HepG2 (cell line): ENCODE measurements around the gene KCNQ5. TPM values are rescaled to one million over a fixed set of nuclear protein-coding genes. Genes with fewer than 3 reads are reported as not detected.

ENCODE experiments used
- ATAC-seq: fragments of 200-7000 bp; cut with Tn5 transposase; 3 replicates; pipeline ENCODE4 v1.9.1; 2020; ENCODE audit warnings: mild to moderate bottlenecking, moderate library complexity
- BruUV-seq: library from RNA; stranded (reverse); fragments of 400-500 nt; replicated peaks from 2 replicates; lab custom pipeline; 2021; lab: Mats Ljungman, UMichigan
- CTCF ChIA-PET: fragments of 300-600 bp; formaldehyde crosslinking; extraction: SDS; loops from one replicate; lab custom pipeline; 2021; ENCODE audit warnings: low total read pairs, inconsistent platforms, low intra/inter-chr PET ratio; lab: Yijun Ruan, JAX
- POLR2A ChIA-PET: fragments of 350-600 bp; sonication (Branson Sonifier 250); formaldehyde crosslinking; loops from one replicate; lab custom pipeline; 2020; ENCODE audit warnings: antibody characterized with exemption, inconsistent platforms; lab: Yijun Ruan, JAX
- DNase-seq: peaks from one replicate; pipeline ENCODE4 v3.0.0-alpha.2; 2015; ENCODE audit warnings: low spot score
- FAIRE-seq: peaks from 3 replicates; lab custom pipeline; 2011; peaks lifted over from hg19 to GRCh38; lab: Jason Lieb, UNC
- H2AFZ ChIP-seq: one replicate; pipeline ENCODE4 v1.6.1; 2011; ENCODE audit warnings: low read length, inconsistent platforms
- H3K27ac ChIP-seq: fragments of 300-600 bp; 3 replicates; pipeline ENCODE4 v1.8.0; 2011; ENCODE audit warnings: mixed run types, mild to moderate bottlenecking, mixed read lengths, low read length, inconsistent platforms; ENCODE audit not compliant: insufficient read depth; ENCODE audit errors: extremely low read length
- H3K27me3 ChIP-seq, 2 experiments: fragments of 200-600 bp in 1 of 2; 2 replicates in 1 of 2; 3 replicates in 1 of 2; pipeline versions ENCODE4 v1.6.0 to v1.8.0; 2011; ENCODE audit warnings: low read length in 2 of 2, mild to moderate bottlenecking in 2 of 2, moderate library complexity in 2 of 2, inconsistent platforms in 1 of 2; ENCODE audit not compliant: insufficient read depth in 2 of 2, control insufficient read depth in 1 of 2
- H3K36me3 ChIP-seq, 2 experiments: fragments of 200-600 bp in 1 of 2; replicated peaks in 1 of 2; 2 replicates in 1 of 2; 3 replicates in 1 of 2; pipeline versions ENCODE4 v1.5.1 to v1.8.0; 2011; ENCODE audit warnings: low read length in 2 of 2, inconsistent platforms in 1 of 2; ENCODE audit not compliant: insufficient read depth in 2 of 2, control insufficient read depth in 1 of 2
- H3K4me1 ChIP-seq: 2 replicates; pipeline ENCODE4 v1.5.1; 2012; ENCODE audit warnings: low read length, inconsistent platforms; ENCODE audit not compliant: insufficient read depth
- H3K4me2 ChIP-seq: 2 replicates; pipeline ENCODE4 v1.6.0; 2011; ENCODE audit warnings: low read depth, low read length, inconsistent platforms
- H3K4me3 ChIP-seq, 3 experiments: fragments of 200-600 bp in 1 of 3; sonication (generic), shearing (Covaris generic) in 1 of 3; replicated peaks in 1 of 3; 2 replicates each; pipeline ENCODE4 v1.5.1; 2011 to 2016; ENCODE audit warnings: low read length in 3 of 3, inconsistent platforms in 2 of 3, low read depth in 2 of 3, mild to moderate bottlenecking in 2 of 3, control low read depth in 1 of 3, mixed read lengths in 1 of 3; ENCODE audit not compliant: insufficient read depth in 1 of 3
- H3K79me2 ChIP-seq: one replicate; pipeline ENCODE4 v1.6.1; 2011; ENCODE audit warnings: low read length, inconsistent platforms; ENCODE audit not compliant: insufficient read depth
- H3K9ac ChIP-seq: 2 replicates; pipeline ENCODE4 v1.6.0; 2011; ENCODE audit warnings: mild to moderate bottlenecking, low read depth, low read length, inconsistent platforms; ENCODE audit not compliant: insufficient read depth
- H3K9me3 ChIP-seq: 2 replicates; pipeline ENCODE4 v1.5.1; 2012; ENCODE audit warnings: mild to moderate bottlenecking, low read length
- H4K20me1 ChIP-seq: 2 replicates; pipeline ENCODE4 v1.6.0; 2011; ENCODE audit warnings: inconsistent platforms, mild to moderate bottlenecking, low read length, moderate library complexity; ENCODE audit not compliant: insufficient read depth
- ATF1 ChIP-seq: IDR thresholded peaks from 2 replicates; pipeline ENCODE4 v1.6.1; 2016; ENCODE audit warnings: mild to moderate bottlenecking, control low read depth
- DDIT3 ChIP-seq: sonication (generic); formaldehyde crosslinking; IDR thresholded peaks from 2 replicates; pipeline ENCODE4 v1.4.0; 2020; ENCODE audit warnings: mild to moderate bottlenecking, missing genetic modification reagents
- GATAD1 ChIP-seq: IDR thresholded peaks from 2 replicates; pipeline ENCODE4 v1.6.1; 2016; ENCODE audit warnings: missing genetic modification reagents, missing compliant biosample characterization
- KAT8 ChIP-seq: IDR thresholded peaks from 2 replicates; pipeline ENCODE4 v1.6.1; 2016; ENCODE audit warnings: missing genetic modification reagents, missing compliant biosample characterization
- KLF15 ChIP-seq: sonication (generic); formaldehyde crosslinking; IDR thresholded peaks from 2 replicates; pipeline ENCODE4 v1.8.1; 2023; ENCODE audit warnings: borderline replicate concordance, mild to moderate bottlenecking, inconsistent platforms, missing genetic modification reagents, mixed read lengths
- MIXL1 ChIP-seq: IDR thresholded peaks from 2 replicates; pipeline ENCODE4 v1.6.1; 2016
- MYC ChIP-seq: sonication (generic); formaldehyde crosslinking; IDR thresholded peaks from 2 replicates; pipeline ENCODE4 v1.9.0; 2021; ENCODE audit warnings: missing genetic modification reagents, borderline replicate concordance
- NCOR1 ChIP-seq: fragments of 200-600 bp; sonication (generic); IDR thresholded peaks from 2 replicates; pipeline ENCODE4 v1.7.0; 2017; ENCODE audit warnings: antibody characterized with exemption, low read length, borderline replicate concordance
- NFIC ChIP-seq: IDR thresholded peaks from 2 replicates; pipeline ENCODE4 v1.6.1; 2012; ENCODE audit warnings: mild to moderate bottlenecking, low read length, inconsistent platforms
- REPIN1 ChIP-seq: sonication (generic); formaldehyde crosslinking; IDR thresholded peaks from 2 replicates; pipeline ENCODE4 v1.8.0; 2022; ENCODE audit warnings: missing genetic modification reagents, low read depth, mild to moderate bottlenecking, borderline replicate concordance
- SCMH1 ChIP-seq: sonication (generic); formaldehyde crosslinking; IDR thresholded peaks from 2 replicates; pipeline ENCODE4 v1.9.0; 2021; ENCODE audit warnings: missing genetic modification reagents, mild to moderate bottlenecking, borderline replicate concordance
- TCF7L2 ChIP-seq: IDR thresholded peaks from 2 replicates; pipeline ENCODE4 v1.6.1; 2011; ENCODE audit warnings: mild to moderate bottlenecking, low read depth, low read length, moderate library complexity
- ZNF10 ChIP-seq: sonication (generic); formaldehyde crosslinking; IDR thresholded peaks from 2 replicates; pipeline ENCODE4 v1.4.0; 2020; ENCODE audit warnings: mild to moderate bottlenecking, low read depth, missing genetic modification reagents, borderline replicate concordance
- ZNF138 ChIP-seq: sonication (generic); formaldehyde crosslinking; IDR thresholded peaks from 2 replicates; pipeline ENCODE4 v1.5.0; 2020; ENCODE audit warnings: mild to moderate bottlenecking, low read depth, missing genetic modification reagents
- ZNF225 ChIP-seq: sonication (generic); formaldehyde crosslinking; IDR thresholded peaks from 2 replicates; pipeline ENCODE4 v1.4.0; 2020; ENCODE audit warnings: mild to moderate bottlenecking, missing genetic modification reagents
- ZNF232 ChIP-seq: sonication (generic); formaldehyde crosslinking; IDR thresholded peaks from 2 replicates; pipeline ENCODE4 v1.4.0; 2020; ENCODE audit warnings: missing genetic modification reagents, borderline replicate concordance
- ZNF235 ChIP-seq: sonication (generic); formaldehyde crosslinking; IDR thresholded peaks from 2 replicates; pipeline ENCODE4 v1.8.1; 2023; ENCODE audit warnings: mild to moderate bottlenecking, missing genetic modification reagents, borderline replicate concordance
- ZNF24 ChIP-seq: fragments of 450-650 bp; IDR thresholded peaks from 2 replicates; pipeline ENCODE4 v1.6.1; 2017; ENCODE audit warnings: antibody characterized with exemption, mild to moderate bottlenecking
- ZNF382 ChIP-seq: sonication (generic); formaldehyde crosslinking; IDR thresholded peaks from 2 replicates; pipeline ENCODE4 v1.5.0; 2020; ENCODE audit warnings: missing genetic modification reagents, mild to moderate bottlenecking, borderline replicate concordance
- ZSCAN30 ChIP-seq: sonication (generic); formaldehyde crosslinking; IDR thresholded peaks from 2 replicates; pipeline ENCODE4 v1.5.0; 2020; ENCODE audit warnings: mild to moderate bottlenecking, missing genetic modification reagents
- WGBS: methylation state at CpG from one replicate; pipeline ENCODE4 v1.1.6; 2017; ENCODE audit warnings: low lambda C conversion rate; 5-methylcytosine and 5-hydroxymethylcytosine counted together
- in situ Hi-C: cut with HindIII; loops from 2 replicates; pipeline ENCODE4 v1.10.0; 2017; ENCODE audit warnings: low pct_unique_long_range_greater_than_20kb; ENCODE audit not compliant: extremely low pct_ligation_motif_present
- intact Hi-C: fragments of 100-400 bp; cut with micrococcal nuclease; formaldehyde crosslinking; loops from one replicate; pipeline ENCODE4 v1.10.0; 2022; ENCODE audit not compliant: unreplicated experiment
- polyA plus RNA-seq, 8 experiments: library from polyadenylated mRNA; depleted of rRNA in 3 of 8; stranded (reverse) in 7 of 8; unstranded in 1 of 8; fragments of >200 nt; fragmentation: Illumina TruSeq in 4 of 8; extraction: Trizol in 4 of 8; gene quantifications; 2 replicates each; pipeline versions ENCODE4 v1.2.1 to v1.2.3, GENCODE V29; 2011 to 2016; ENCODE audit warnings: low read depth in 4 of 8, missing spikeins in 1 of 8, mixed read lengths in 1 of 8; ENCODE audit not compliant: insufficient read depth in 1 of 8
- total RNA-seq, 5 experiments: library from RNA; depleted of rRNA; stranded (reverse); fragments of >200 nt; fragmentation: Illumina TruSeq; extraction: Trizol; gene quantifications; 2 replicates each; pipeline ENCODE4 v1.2.3, GENCODE V29; 2016; ENCODE audit warnings: low read depth in 1 of 5
- TF ChIP-seq, protein P1 (sequence below): sonication (generic); formaldehyde crosslinking; IDR thresholded peaks from 2 replicates; pipeline ENCODE4 v1.5.1; 2020; ENCODE audit warnings: mild to moderate bottlenecking, missing genetic modification reagents
- TF ChIP-seq, protein P2 (sequence below): sonication (generic); formaldehyde crosslinking; conservative IDR thresholded peaks from 2 replicates; pipeline ENCODE4 v1.8.0; 2022; ENCODE audit warnings: missing genetic modification reagents

KCNQ5 gene
- total and polyA plus RNA-seq, 2 of the 13 experiments (the other 11 are each of a cell fraction or from before 2014, with no cell fraction given): 0.04 TPM; not detected in 1

- TF ChIP-seq ZNF138 (CRISPR knock-in tag) (no peak), ZSCAN30 (CRISPR knock-in tag) (no peak), NFIC (no peak), ZNF382 (CRISPR knock-in tag) (no peak), MYC (CRISPR knock-in tag) (no peak), GATAD1 (CRISPR knock-in tag) (no peak), ATF1 (CRISPR knock-in tag) (no peak), NCOR1 (no peak), ZNF225 (no peak), KAT8 (no peak), REPIN1 (CRISPR knock-in tag) (no peak)
Measured at GRCh38 chr6:72832271-72832670, 210.4 kb downstream of the KCNQ5 start (continued).

- ChIA-PET CTCF (no interaction called here), POLR2A (no interaction called here)
- Histone ChIP-seq H2AFZ (no peak overlapping the region), H3K4me2 (no peak overlapping the region), H3K79me2 (no peaks in the 10 kb centered on the region), H3K27ac (no peak overlapping the region), H4K20me1 (no peaks in the 10 kb centered on the region), H3K36me3 (no peaks in the 10 kb centered on the region), H3K27me3 (no peaks in the 10 kb centered on the region; a peak in 1 of 5 replicates), H3K4me3 (no peak overlapping the region), H3K9ac (no peak overlapping the region), H3K9me3 (no peaks in the 10 kb centered on the region), H3K4me1 (no peaks in the 10 kb centered on the region)
- WGBS: 2% methylated on average over 1 of the region's 1 CpG
- no TSS peak for BruUV-seq
- in situ Hi-C loops (no loop called here), intact Hi-C loops (no loop called here)
- FAIRE-seq (no peak), DNase-seq (no peak), ATAC-seq (no peak)
- no peak for TF ChIP-seq ZNF10 (CRISPR knock-in tag)
- TF ChIP-seq KLF15 (CRISPR knock-in tag): no peak
- TF ChIP-seq DDIT3: no peak
- TF ChIP-seq, protein P1, sequence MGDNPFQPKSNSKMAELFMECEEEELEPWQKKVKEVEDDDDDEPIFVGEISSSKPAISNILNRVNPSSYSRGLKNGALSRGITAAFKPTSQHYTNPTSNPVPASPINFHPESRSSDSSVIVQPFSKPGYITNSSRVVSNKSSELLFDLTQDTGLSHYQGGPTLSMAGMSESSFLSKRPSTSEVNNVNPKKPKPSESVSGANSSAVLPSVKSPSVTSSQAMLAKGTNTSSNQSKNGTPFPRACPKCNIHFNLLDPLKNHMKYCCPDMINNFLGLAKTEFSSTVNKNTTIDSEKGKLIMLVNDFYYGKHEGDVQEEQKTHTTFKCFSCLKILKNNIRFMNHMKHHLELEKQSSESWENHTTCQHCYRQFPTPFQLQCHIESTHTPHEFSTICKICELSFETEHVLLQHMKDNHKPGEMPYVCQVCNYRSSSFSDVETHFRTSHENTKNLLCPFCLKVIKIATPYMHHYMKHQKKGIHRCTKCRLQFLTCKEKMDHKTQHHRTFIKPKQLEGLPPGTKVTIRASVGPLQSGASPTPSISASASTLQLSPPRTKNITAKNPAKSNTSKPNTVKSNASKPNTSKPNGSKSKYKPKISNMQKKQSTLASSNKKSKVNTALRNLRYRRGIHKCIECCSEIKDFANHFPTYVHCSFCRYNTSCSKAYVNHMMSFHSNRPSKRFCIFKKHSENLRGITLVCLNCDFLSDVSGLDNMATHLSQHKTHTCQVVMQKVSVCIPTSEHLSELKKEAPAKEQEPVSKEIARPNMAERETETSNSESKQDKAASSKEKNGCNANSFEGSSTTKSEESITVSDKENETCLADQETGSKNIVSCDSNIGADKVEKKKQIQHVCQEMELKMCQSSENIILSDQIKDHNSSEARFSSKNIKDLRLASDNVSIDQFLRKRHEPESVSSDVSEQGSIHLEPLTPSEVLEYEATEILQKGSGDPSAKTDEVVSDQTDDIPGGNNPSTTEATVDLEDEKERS (CRISPR knock-in tag): no peak
- TF ChIP-seq MIXL1 (CRISPR knock-in tag): no peak
- TF ChIP-seq TCF7L2: no peak
- no peak for TF ChIP-seq ZNF235 (CRISPR knock-in tag)
- TF ChIP-seq, protein P2, sequence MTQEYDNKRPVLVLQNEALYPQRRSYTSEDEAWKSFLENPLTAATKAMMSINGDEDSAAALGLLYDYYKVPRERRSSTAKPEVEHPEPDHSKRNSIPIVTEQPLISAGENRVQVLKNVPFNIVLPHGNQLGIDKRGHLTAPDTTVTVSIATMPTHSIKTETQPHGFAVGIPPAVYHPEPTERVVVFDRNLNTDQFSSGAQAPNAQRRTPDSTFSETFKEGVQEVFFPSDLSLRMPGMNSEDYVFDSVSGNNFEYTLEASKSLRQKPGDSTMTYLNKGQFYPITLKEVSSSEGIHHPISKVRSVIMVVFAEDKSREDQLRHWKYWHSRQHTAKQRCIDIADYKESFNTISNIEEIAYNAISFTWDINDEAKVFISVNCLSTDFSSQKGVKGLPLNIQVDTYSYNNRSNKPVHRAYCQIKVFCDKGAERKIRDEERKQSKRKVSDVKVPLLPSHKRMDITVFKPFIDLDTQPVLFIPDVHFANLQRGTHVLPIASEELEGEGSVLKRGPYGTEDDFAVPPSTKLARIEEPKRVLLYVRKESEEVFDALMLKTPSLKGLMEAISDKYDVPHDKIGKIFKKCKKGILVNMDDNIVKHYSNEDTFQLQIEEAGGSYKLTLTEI: no peak
- TF ChIP-seq ZNF24: no peak
- no peak for TF ChIP-seq ZNF232 (CRISPR knock-in tag)
- TF ChIP-seq SCMH1: no peak
Measured at GRCh38 chr6:72835749-72836148, 213.9 kb downstream of the KCNQ5 start.
